ENCODE results near the gene TUBB2B. TPM values are rescaled to one million over a fixed set of nuclear protein-coding genes. Genes with fewer than 3 reads are reported as not detected.

TUBB2B gene
- total and polyA plus RNA-seq, 4 donors = 0.22 to 4.6 (median 3.2) TPM

GRCh38 chr6:3226481-3227362 is 731 bp downstream of the TUBB2B start:
- Histone ChIP-seq H3K27me3 (ENCODE audit: control insufficient read depth in 4 of 4, insufficient read depth in 4 of 4, low read length in 3 of 4) (peaks cover 0 to 11% (median 3%) of the 10 kb centered on the region in 4 donors), H3K9ac (ENCODE audit: low read depth in 1 of 2, low read length in 2 of 2) (no peak overlapping the region)

DNA sequence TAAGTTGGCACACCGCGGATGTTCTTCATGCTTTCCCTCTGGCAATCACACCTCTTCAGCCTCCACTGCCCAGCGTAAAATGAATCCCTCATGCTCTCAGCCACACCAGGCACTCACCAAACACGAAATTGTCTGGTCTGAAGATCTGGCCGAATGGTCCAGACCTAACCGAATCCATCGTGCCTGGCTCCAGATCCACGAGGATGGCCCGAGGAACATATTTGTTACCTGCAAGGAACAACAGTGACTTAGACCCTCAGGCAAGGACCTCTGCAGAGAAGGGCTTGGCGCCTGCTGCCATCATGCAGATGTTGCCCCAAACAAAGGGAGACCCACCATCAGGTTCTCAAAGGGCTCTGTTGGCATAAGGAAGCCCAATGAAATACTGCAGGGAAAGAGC is 1.4 kb downstream of the TUBB2B start:
- H3K9me3 ChIP-seq (ENCODE audit: control insufficient read depth in 4 of 4, low read length in 3 of 4) = no peaks in the 10 kb centered on the region
- TF ChIP-seq EGR1 (IDR thresholded peaks at IDR 0.05; ENCODE audit: low read depth in 2 of 2) = no peak
- no peak for TF ChIP-seq ZBTB33 (IDR thresholded peaks at IDR 0.05)
- WGBS = 92% methylated on average over 10 of the region's 10 CpGs
- H3K27ac ChIP-seq (ENCODE audit: low read depth in 1 of 2, low read length in 2 of 2) = no peak overlapping the region
- H3K4me1 ChIP-seq (ENCODE audit: control insufficient read depth in 4 of 4, insufficient read depth in 4 of 4, low read length in 3 of 4) = peaks cover 15 to 37% (median 28%) of the 10 kb centered on the region in 4 donors
- no peaks in the 10 kb centered on the region for H3K36me3 ChIP-seq (ENCODE audit: control insufficient read depth in 4 of 4, insufficient read depth in 3 of 4, low read depth in 1 of 4, low read length in 3 of 4)
- no peak for DNase-seq (ENCODE audit: low spot score)
- no peak overlapping the region for H3K4me3 ChIP-seq (ENCODE audit: low read depth in 1 of 3, low read length in 3 of 3)
- H3K9ac ChIP-seq (ENCODE audit: low read depth in 1 of 2, low read length in 2 of 2) = no peak overlapping the region
- H3K27me3 ChIP-seq (ENCODE audit: control insufficient read depth in 4 of 4, insufficient read depth in 4 of 4, low read length in 3 of 4) = peaks cover 0 to 11% (median 3%) of the 10 kb centered on the region in 4 donors

More at GRCh38 chr6:3226481-3227362, 731 bp downstream of the TUBB2B start:
- Histone ChIP-seq H3K27ac (ENCODE audit: low read depth in 1 of 2, low read length in 2 of 2) (no peak overlapping the region), H3K9me3 (ENCODE audit: control insufficient read depth in 4 of 4, low read length in 3 of 4) (no peaks in the 10 kb centered on the region), H3K4me1 (ENCODE audit: control insufficient read depth in 4 of 4, insufficient read depth in 4 of 4, low read length in 3 of 4) (peaks cover 15 to 39% (median 31%) of the 10 kb centered on the region in 4 donors), H3K36me3 (ENCODE audit: control insufficient read depth in 4 of 4, insufficient read depth in 3 of 4, low read depth in 1 of 4, low read length in 3 of 4) (no peaks in the 10 kb centered on the region), H3K4me3 (ENCODE audit: low read depth in 1 of 3, low read length in 3 of 3) (peak overlapping the region in 2 of 3 donors; percentile 4 to 47)
- TF ChIP-seq NR2F2 (IDR thresholded peaks at IDR 0.05) (no peak), YY1 (IDR thresholded peaks at IDR 0.05) (no peak), HNF4G (IDR thresholded peaks at IDR 0.05) (no peak), HNF4A (conservative IDR thresholded peaks at IDR 0.05) (no peak), SP1 (IDR thresholded peaks at IDR 0.05) (no peak), TAF1 (conservative IDR thresholded peaks at IDR 0.05) (no peak), FOXA1 (IDR thresholded peaks at IDR 0.05) (no peak), JUND (IDR thresholded peaks at IDR 0.05) (no peak), GABPA (IDR thresholded peaks at IDR 0.05 in 1 of 2, conservative IDR thresholded peaks at IDR 0.05 in 1 of 2) (no peak), EGR1 (IDR thresholded peaks at IDR 0.05; ENCODE audit: low read depth in 2 of 2) (no peak), REST (IDR thresholded peaks at IDR 0.05) (no peak), RAD21 (IDR thresholded peaks at IDR 0.05) (no peak), ZBTB33 (IDR thresholded peaks at IDR 0.05) (no peak)
- TF ChIP-seq, protein P1, sequence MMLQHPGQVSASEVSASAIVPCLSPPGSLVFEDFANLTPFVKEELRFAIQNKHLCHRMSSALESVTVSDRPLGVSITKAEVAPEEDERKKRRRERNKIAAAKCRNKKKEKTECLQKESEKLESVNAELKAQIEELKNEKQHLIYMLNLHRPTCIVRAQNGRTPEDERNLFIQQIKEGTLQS (IDR thresholded peaks at IDR 0.05) = no peak
- WGBS = 5% methylated on average over 54 of the region's 54 CpGs
- no peak for DNase-seq (ENCODE audit: low spot score)
